ENCODE measurements around the gene APOBEC3B. TPM values are rescaled to one million over a fixed set of nuclear protein-coding genes. Genes with fewer than 3 reads are reported as not detected.

The APOBEC3B gene
- total RNA-seq, 1 donor from 2014 or later = 2.4 TPM

- H3K36me3 Mint-ChIP-seq (ENCODE audit: low read depth) = peaks cover 3% of the 10 kb centered on the region
- H3K27me3 Mint-ChIP-seq (ENCODE audit: low read depth) = peaks cover 54% of the 10 kb centered on the region
- no peak overlapping the region for H3K27ac Mint-ChIP-seq (ENCODE audit: unreplicated experiment)
- H3K9me3 Mint-ChIP-seq (ENCODE audit: low read depth) = no peaks in the 10 kb centered on the region
- DNase-seq (ENCODE audit: low spot score) = no peak
- H3K4me3 Mint-ChIP-seq (ENCODE audit: unreplicated experiment) = no peak overlapping the region
- H3K4me1 Mint-ChIP-seq (ENCODE audit: low read depth) = no peaks in the 10 kb centered on the region
- TF ChIP-seq CTCF (IDR thresholded peaks at IDR 0.05) = no peak
These were observed 29.7 kb upstream of the APOBEC3B start for GRCh38 chr22:38952281-38952993.

GRCh38 chr22:38953091-38953490 is 29.1 kb upstream of the APOBEC3B start:
- no peak for TF ChIP-seq CTCF (IDR thresholded peaks at IDR 0.05)
- Mint-ChIP-seq H3K9me3 (ENCODE audit: low read depth) (no peaks in the 10 kb centered on the region), H3K4me1 (ENCODE audit: low read depth) (no peaks in the 10 kb centered on the region)

DNA sequence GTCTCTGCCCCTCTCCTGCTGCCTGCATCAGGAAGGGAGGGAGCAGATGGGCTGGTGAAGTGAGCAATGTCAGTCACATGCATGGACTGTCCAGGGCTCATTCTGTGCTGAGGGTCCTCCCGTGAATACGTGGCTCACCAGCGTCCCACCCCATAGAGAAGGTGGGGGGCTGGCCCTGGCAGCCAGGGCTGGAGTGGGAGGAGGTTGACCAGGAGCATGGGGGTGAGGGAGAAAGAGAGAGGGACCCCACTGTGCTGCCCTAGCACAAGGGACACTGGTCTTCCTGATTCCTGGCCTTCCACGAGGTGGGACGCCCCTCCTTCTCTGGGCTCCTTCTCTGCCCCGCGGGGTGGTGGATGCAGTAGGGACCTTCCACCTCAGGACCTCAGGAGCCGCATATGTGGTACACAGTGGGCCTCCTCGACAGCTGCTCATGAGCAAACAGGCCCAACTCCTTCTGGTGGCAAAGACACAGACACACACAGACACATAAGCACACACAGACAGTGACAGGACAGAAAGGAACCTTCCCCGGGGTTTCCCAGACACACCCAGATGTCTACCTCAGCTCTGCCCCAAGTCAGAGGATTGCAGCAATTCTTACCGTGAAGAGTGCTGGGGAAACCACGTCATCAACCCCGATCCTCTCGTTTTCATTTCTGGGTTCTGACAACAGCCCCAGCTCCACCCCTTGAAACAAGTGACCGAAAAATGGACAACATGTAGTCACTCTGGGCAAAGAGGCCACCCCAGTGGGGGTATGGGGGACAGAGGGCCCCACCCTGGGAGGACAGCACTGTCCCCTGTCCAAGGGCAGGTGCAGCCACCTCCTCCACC is 28.4 kb upstream of the APOBEC3B start:
- no peak overlapping the region for H3K4me3 Mint-ChIP-seq (ENCODE audit: unreplicated experiment)
- peaks cover 56% of the 10 kb centered on the region for H3K27me3 Mint-ChIP-seq (ENCODE audit: low read depth)
- DNase-seq (ENCODE audit: low spot score) = no peak
- peaks cover 3% of the 10 kb centered on the region for H3K36me3 Mint-ChIP-seq (ENCODE audit: low read depth)
- no peaks in the 10 kb centered on the region for H3K4me1 Mint-ChIP-seq (ENCODE audit: low read depth)
- no peaks in the 10 kb centered on the region for H3K9me3 Mint-ChIP-seq (ENCODE audit: low read depth)
- TF ChIP-seq CTCF (IDR thresholded peaks at IDR 0.05) = no peak
- H3K27ac Mint-ChIP-seq (ENCODE audit: unreplicated experiment) = no peak overlapping the region

More at GRCh38 chr22:38953091-38953490, 29.1 kb upstream of the APOBEC3B start:
- Mint-ChIP-seq H3K27ac (ENCODE audit: unreplicated experiment) (no peak overlapping the region), H3K4me3 (ENCODE audit: unreplicated experiment) (no peak overlapping the region), H3K27me3 (ENCODE audit: low read depth) (peaks cover 54% of the 10 kb centered on the region), H3K36me3 (ENCODE audit: low read depth) (peaks cover 3% of the 10 kb centered on the region)
- DNase-seq (ENCODE audit: low spot score) = no peak

DNA sequence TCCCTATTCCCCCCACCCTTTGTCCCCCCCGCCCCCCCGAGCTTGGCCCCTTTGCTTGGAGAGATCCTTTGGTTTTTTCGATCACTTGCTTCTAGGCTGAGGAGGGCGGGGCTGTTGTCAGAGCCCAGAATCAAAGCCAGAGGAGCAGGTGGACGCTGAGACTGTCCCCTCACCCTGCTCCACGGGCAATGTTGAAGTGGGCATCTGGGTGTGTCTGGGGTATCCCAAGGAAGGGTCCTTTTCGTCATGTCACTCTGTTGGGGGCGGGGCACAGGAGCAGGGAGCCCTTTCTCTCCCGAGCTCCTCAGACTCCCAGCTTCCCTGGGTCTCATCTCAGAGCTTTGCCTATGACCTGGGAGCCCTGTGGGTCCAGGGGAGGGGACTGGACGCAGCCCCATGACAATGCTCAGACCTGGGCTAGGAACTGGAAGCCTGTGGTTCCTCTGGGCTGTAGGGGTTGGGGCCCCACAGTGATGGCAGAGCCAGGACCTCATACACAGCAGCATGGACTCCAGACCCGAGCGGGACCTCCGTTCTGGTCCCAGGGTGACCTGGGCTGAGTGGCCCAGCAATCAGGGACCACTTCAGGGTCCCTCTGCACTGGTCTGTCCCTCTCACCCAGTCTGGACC is 27.6 kb upstream of the APOBEC3B start:
- DNase-seq (ENCODE audit: low spot score) = no peak
- H3K4me3 Mint-ChIP-seq (ENCODE audit: unreplicated experiment) = no peak overlapping the region
- no peak for TF ChIP-seq CTCF (IDR thresholded peaks at IDR 0.05)
- H3K4me1 Mint-ChIP-seq (ENCODE audit: low read depth) = no peaks in the 10 kb centered on the region
- no peak overlapping the region for H3K27ac Mint-ChIP-seq (ENCODE audit: unreplicated experiment)
- no peaks in the 10 kb centered on the region for H3K9me3 Mint-ChIP-seq (ENCODE audit: low read depth)
- peaks cover 53% of the 10 kb centered on the region for H3K27me3 Mint-ChIP-seq (ENCODE audit: low read depth)
- H3K36me3 Mint-ChIP-seq (ENCODE audit: low read depth) = peaks cover 1% of the 10 kb centered on the region

DNA sequence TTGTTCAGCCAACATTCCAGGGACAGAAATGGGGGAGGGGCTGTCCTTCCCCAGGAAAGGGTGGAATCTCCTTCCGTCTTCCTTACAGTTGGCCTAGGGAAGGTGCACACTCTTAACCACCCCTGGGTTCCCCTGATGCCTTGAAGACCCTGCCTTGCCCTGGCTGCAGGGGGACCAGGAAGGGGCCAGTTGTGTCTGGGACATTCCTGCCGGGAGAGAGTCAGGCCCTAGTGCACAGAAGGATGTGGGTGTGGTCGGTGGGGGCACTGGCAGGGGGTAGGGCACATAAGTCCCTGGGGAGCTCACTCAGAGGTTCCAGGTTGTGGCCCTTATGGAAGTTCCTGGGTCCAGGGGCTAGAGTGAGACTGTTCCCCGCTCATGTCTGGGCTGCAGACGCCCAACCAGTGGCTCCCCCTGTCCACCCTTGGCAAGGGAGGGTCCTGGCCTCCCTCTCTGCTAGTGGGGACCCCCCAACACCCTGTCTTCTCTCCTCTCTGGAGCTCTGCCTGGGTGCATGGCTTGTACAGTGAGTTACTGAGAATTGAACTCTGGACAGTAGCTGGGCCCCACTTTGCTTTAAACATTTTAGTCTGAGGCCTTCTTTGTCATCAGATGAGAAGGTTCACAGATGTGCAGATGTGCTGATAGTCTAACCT is 26.8 kb upstream of the APOBEC3B start:
- Mint-ChIP-seq H3K4me1 (ENCODE audit: low read depth) (no peaks in the 10 kb centered on the region), H3K27me3 (ENCODE audit: low read depth) (peaks cover 46% of the 10 kb centered on the region), H3K9me3 (ENCODE audit: low read depth) (no peaks in the 10 kb centered on the region), H3K4me3 (ENCODE audit: unreplicated experiment) (no peak overlapping the region), H3K27ac (ENCODE audit: unreplicated experiment) (no peak overlapping the region), H3K36me3 (ENCODE audit: low read depth) (peaks cover 1% of the 10 kb centered on the region)
- no peak for TF ChIP-seq CTCF (IDR thresholded peaks at IDR 0.05)
- DNase-seq (ENCODE audit: low spot score) = no peak

Measured in chondrocyte (in vitro differentiated cells).